Chondrocyte (in vitro differentiated cells): ENCODE data around the gene TRDMT1. TPM values are rescaled to one million over a fixed set of nuclear protein-coding genes. Genes with fewer than 3 reads are reported as not detected.

ENCODE experiments used
- DNase-seq: peaks from one replicate; pipeline ENCODE4 v3.0.0; 2021; ENCODE audit warnings: mixed read lengths, low spot score
- H3K27ac Mint-ChIP-seq: one replicate; pipeline ENCODE4 v1.8.0; 2021; ENCODE audit warnings: mild to moderate bottlenecking, moderate library complexity, mixed read lengths; ENCODE audit not compliant: unreplicated experiment
- H3K27me3 Mint-ChIP-seq: 2 replicates; pipeline ENCODE4 v1.8.0; 2021; ENCODE audit warnings: low read depth, mixed read lengths
- H3K36me3 Mint-ChIP-seq: 2 replicates; pipeline ENCODE4 v1.8.0; 2021; ENCODE audit warnings: low read depth, mixed read lengths
- H3K4me1 Mint-ChIP-seq: 2 replicates; pipeline ENCODE4 v1.8.0; 2021; ENCODE audit warnings: low read depth, mild to moderate bottlenecking, mixed read lengths
- H3K4me3 Mint-ChIP-seq: one replicate; pipeline ENCODE4 v1.8.0; 2021; ENCODE audit warnings: mild to moderate bottlenecking, moderate library complexity, mixed read lengths; ENCODE audit not compliant: unreplicated experiment
- H3K9me3 Mint-ChIP-seq: 2 replicates; pipeline ENCODE4 v1.8.0; 2021; ENCODE audit warnings: low read depth, mixed read lengths
- CTCF ChIP-seq: fragments of 200-600 bp; sonication (generic); IDR thresholded peaks from 2 replicates; pipeline ENCODE4 v1.5.0; 2021; ENCODE audit warnings: antibody characterized with exemption, mild to moderate bottlenecking, moderate library complexity
- total RNA-seq: library from RNA; stranded (reverse); gene quantifications from 3 replicates; pipeline ENCODE4 v1.2.1, GENCODE V29; 2021

TRDMT1 gene
- total RNA-seq, 1 donor from 2014 or later: 4.7 TPM

- TF ChIP-seq CTCF: peak; percentile 23
- H3K27me3 Mint-ChIP-seq: no peaks in the 10 kb centered on the region
- no peak overlapping the region for H3K4me3 Mint-ChIP-seq
- peaks cover 56% of the 10 kb centered on the region for H3K4me1 Mint-ChIP-seq
- no peak for DNase-seq
- peak overlapping the region; percentile 92 for H3K27ac Mint-ChIP-seq
- peaks cover 30% of the 10 kb centered on the region for H3K36me3 Mint-ChIP-seq
- peaks cover 9% of the 10 kb centered on the region for H3K9me3 Mint-ChIP-seq
Observed at GRCh38 chr10:17238445-17239291, 37.2 kb upstream of the TRDMT1 start.

- H3K27me3 Mint-ChIP-seq: no peaks in the 10 kb centered on the region
Observed at GRCh38 chr10:17237915-17238444, 36.5 kb upstream of the TRDMT1 start.

GRCh38 chr10:17237149-17237527 is 35.7 kb upstream of the TRDMT1 start:
- peak overlapping the region; percentile 73 for H3K27ac Mint-ChIP-seq
- peaks cover 69% of the 10 kb centered on the region for H3K4me1 Mint-ChIP-seq
- H3K36me3 Mint-ChIP-seq: peaks cover 41% of the 10 kb centered on the region
- no peaks in the 10 kb centered on the region for H3K27me3 Mint-ChIP-seq
- DNase-seq: no peak
- H3K9me3 Mint-ChIP-seq: peaks cover 9% of the 10 kb centered on the region
- no peak overlapping the region for H3K4me3 Mint-ChIP-seq
- TF ChIP-seq CTCF: no peak

More at GRCh38 chr10:17237915-17238444, 36.5 kb upstream of the TRDMT1 start:
- no peak for TF ChIP-seq CTCF
- Mint-ChIP-seq H3K9me3 (peaks cover 9% of the 10 kb centered on the region), H3K4me1 (peaks cover 62% of the 10 kb centered on the region), H3K4me3 (no peak overlapping the region), H3K36me3 (peaks cover 36% of the 10 kb centered on the region), H3K27ac (peak overlapping the region; percentile 92)
- no peak for DNase-seq

- Mint-ChIP-seq H3K27ac (peak overlapping the region; percentile 73), H3K4me1 (peaks cover 74% of the 10 kb centered on the region), H3K27me3 (no peaks in the 10 kb centered on the region), H3K4me3 (peak overlapping the region; percentile 89), H3K9me3 (peaks cover 3% of the 10 kb centered on the region), H3K36me3 (peaks cover 47% of the 10 kb centered on the region)
- no peak for DNase-seq
- TF ChIP-seq CTCF: no peak
Observed at GRCh38 chr10:17236468-17237148, 35.1 kb upstream of the TRDMT1 start.

- H3K4me1 Mint-ChIP-seq: peaks cover 75% of the 10 kb centered on the region
- H3K27ac Mint-ChIP-seq: peak overlapping the region; percentile 86
- no peak for DNase-seq
- H3K9me3 Mint-ChIP-seq: no peaks in the 10 kb centered on the region
- H3K36me3 Mint-ChIP-seq: peaks cover 61% of the 10 kb centered on the region
- peak overlapping the region; percentile 89 for H3K4me3 Mint-ChIP-seq
- peak; percentile 56 for TF ChIP-seq CTCF
- H3K27me3 Mint-ChIP-seq: no peaks in the 10 kb centered on the region
Observed at GRCh38 chr10:17235136-17235535, 33.7 kb upstream of the TRDMT1 start.
